Measurements from ENCODE around the gene ARID1B.

DNA sequence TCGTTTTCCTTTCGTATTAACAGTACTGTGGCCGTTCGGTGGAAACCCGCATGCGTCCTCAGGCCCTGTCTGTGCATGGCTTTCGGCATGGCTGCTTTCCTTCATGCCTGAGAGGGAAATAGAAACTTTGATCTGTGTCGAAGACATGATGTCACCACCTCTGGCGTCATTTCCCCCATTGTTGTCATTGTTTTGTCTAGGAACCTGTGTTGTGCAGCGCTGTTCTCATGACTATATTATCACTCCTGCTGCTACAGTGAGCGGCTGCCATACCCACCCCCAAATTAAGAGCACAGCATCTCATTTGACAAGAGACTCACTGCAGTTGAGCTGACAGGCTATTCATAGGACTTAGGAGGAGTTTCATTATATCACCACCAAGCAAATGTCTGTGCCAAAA, 373.9 kb downstream of the ARID1B start:
- TF ChIP-seq EP300 (IDR thresholded peaks at IDR 0.05; ENCODE audit: low read depth) (no peak), CTCF (IDR thresholded peaks at IDR 0.05) (no peak)

Data from transverse colon (tissue), 3 donors.